Keratinocyte (primary cell): ENCODE data around the gene TREH. TPM values are rescaled to one million over a fixed set of nuclear protein-coding genes. Genes with fewer than 3 reads are reported as not detected.

Source experiments
- DNase-seq: peaks from one replicate; pipeline ENCODE4 v3.0.0-alpha.2; 2011; ENCODE audit warnings: low read depth, missing footprints, low spot score
- FAIRE-seq: peaks from 2 replicates; lab custom pipeline; 2011; peaks lifted over from hg19 to GRCh38; lab: Jason Lieb, UNC
- H2AFZ ChIP-seq: 2 replicates; pipeline ENCODE4 v1.6.0; 2012; ENCODE audit warnings: low read length, control low read depth, inconsistent platforms; ENCODE audit not compliant: control insufficient read depth
- H3K27ac ChIP-seq: 2 replicates; pipeline ENCODE4 v1.5.1; 2011; ENCODE audit warnings: low read length; ENCODE audit not compliant: control insufficient read depth, insufficient read depth
- H3K27me3 ChIP-seq: 3 replicates; pipeline ENCODE4 v1.6.0; 2011; ENCODE audit warnings: low read length; ENCODE audit not compliant: control insufficient read depth, insufficient read depth; ENCODE audit errors: extremely low read depth
- H3K36me3 ChIP-seq, 2 experiments: 2 replicates in 1 of 2; 3 replicates in 1 of 2; pipeline ENCODE4 v1.5.1; 2011; ENCODE audit warnings: low read length in 2 of 2, mild to moderate bottlenecking in 1 of 2; ENCODE audit not compliant: control insufficient read depth in 2 of 2, insufficient read depth in 2 of 2; ENCODE audit errors: extremely low read depth in 1 of 2
- H3K4me1 ChIP-seq: 3 replicates; pipeline ENCODE4 v1.5.1; 2011; ENCODE audit warnings: low read length; ENCODE audit not compliant: control insufficient read depth, insufficient read depth; ENCODE audit errors: extremely low read depth
- H3K4me2 ChIP-seq: 3 replicates; pipeline ENCODE4 v1.6.0; 2011; ENCODE audit warnings: low read depth, low read length; ENCODE audit not compliant: control insufficient read depth, insufficient read depth; ENCODE audit errors: extremely low read depth
- H3K4me3 ChIP-seq, 3 experiments: fragments of 200-600 bp in 1 of 3; sonication (generic) in 1 of 3; 2 replicates in 2 of 3; 3 replicates in 1 of 3; pipeline ENCODE4 v1.5.1; 2011 to 2016; ENCODE audit warnings: low read length in 3 of 3, mild to moderate bottlenecking in 3 of 3, control low read depth in 2 of 3, inconsistent platforms in 1 of 3, low read depth in 1 of 3, mixed read lengths in 1 of 3, mixed run types in 1 of 3, moderate library complexity in 1 of 3; ENCODE audit not compliant: control insufficient read depth in 2 of 3, insufficient read depth in 2 of 3; ENCODE audit errors: extremely low read depth in 1 of 3
- H3K79me2 ChIP-seq: 2 replicates; pipeline ENCODE4 v1.6.0; 2012; ENCODE audit warnings: low read length; ENCODE audit not compliant: control insufficient read depth, insufficient read depth
- H3K9ac ChIP-seq: 3 replicates; pipeline ENCODE4 v1.6.0; 2011; ENCODE audit warnings: low read length; ENCODE audit not compliant: control insufficient read depth, insufficient read depth; ENCODE audit errors: extremely low read depth
- H3K9me1 ChIP-seq: 3 replicates; pipeline ENCODE4 v1.6.0; 2011; ENCODE audit warnings: low read length; ENCODE audit not compliant: control insufficient read depth, insufficient read depth; ENCODE audit errors: extremely low read depth
- H3K9me3 ChIP-seq: 2 replicates; pipeline ENCODE4 v1.5.1; 2012; ENCODE audit warnings: low read depth, low read length; ENCODE audit not compliant: control insufficient read depth
- H4K20me1 ChIP-seq: 3 replicates; pipeline ENCODE4 v1.6.0; 2011; ENCODE audit warnings: low read length; ENCODE audit not compliant: control insufficient read depth, insufficient read depth; ENCODE audit errors: extremely low read depth
- CTCF ChIP-seq, 3 experiments: IDR thresholded peaks in 1 of 3; conservative IDR thresholded peaks in 1 of 3; optimal IDR thresholded peaks in 1 of 3; 2 replicates in 2 of 3; 3 replicates in 1 of 3; pipeline versions ENCODE3 to v1.5.1; 2011; ENCODE audit warnings: low read length in 3 of 3, mild to moderate bottlenecking in 3 of 3, moderate library complexity in 2 of 3, control low read depth in 1 of 3, inconsistent platforms in 1 of 3; ENCODE audit not compliant: insufficient read depth in 2 of 3; ENCODE audit errors: extremely low read depth in 1 of 3
- EZH2 ChIP-seq: IDR thresholded peaks from one replicate; pipeline ENCODE4 v1.6.1; 2012; ENCODE audit warnings: inconsistent platforms, mild to moderate bottlenecking, low read length, moderate library complexity
- dilution Hi-C: fragments of 300-500 bp; cut with MboI; formaldehyde crosslinking; loops from one replicate; pipeline ENCODE4 v1.7.0; 2020; ENCODE audit warnings: low sequenced_read_pairs; ENCODE audit not compliant: extremely low pct_ligation_motif_present
- polyA plus RNA-seq, 5 experiments: library from polyadenylated mRNA; depleted of rRNA in 3 of 5; stranded (reverse) in 3 of 5; stranded (forward) in 1 of 5; unstranded in 1 of 5; fragments of >200 nt; gene quantifications; 1 replicate in 1 of 5; 2 replicates in 3 of 5; 3 replicates in 1 of 5; pipeline versions ENCODE4 v1.2.1 to v1.2.3, GENCODE V29; 2011 to 2012; ENCODE audit warnings: missing spikeins in 2 of 5, low read depth in 1 of 5, low replicate concordance in 1 of 5

The TREH gene
- polyA plus RNA-seq, 1 donor (not counting 4 experiments of a cell fraction or from before 2014, with no cell fraction given) = not detected

GRCh38 chr11:118641397-118642019, 37.9 kb downstream of the TREH start:
- no peak overlapping the region for H3K27ac ChIP-seq
- H2AFZ ChIP-seq = no peak overlapping the region
- H3K4me3 ChIP-seq = no peak overlapping the region
- no peak overlapping the region for H3K9ac ChIP-seq
- peaks cover 32 to 36% of the 10 kb centered on the region in 2 experiments for H3K36me3 ChIP-seq
- peaks cover 13% of the 10 kb centered on the region for H3K4me1 ChIP-seq
- H3K9me3 ChIP-seq = no peaks in the 10 kb centered on the region
- H3K9me1 ChIP-seq = peaks cover 3% of the 10 kb centered on the region
- FAIRE-seq = peak; percentile 78
- TF ChIP-seq CTCF (optimal IDR thresholded peaks at IDR 0.05 in 1 of 3, IDR thresholded peaks at IDR 0.05 in 1 of 3, conservative IDR thresholded peaks at IDR 0.05 in 1 of 3; ENCODE audit: extremely low read depth in 1 of 3, insufficient read depth in 2 of 3, low read length in 3 of 3) = no peak
- no peak for TF ChIP-seq EZH2
- H3K79me2 ChIP-seq = no peaks in the 10 kb centered on the region
- dilution Hi-C loops = no loop called here
- no peak for DNase-seq
- no peaks in the 10 kb centered on the region for H3K27me3 ChIP-seq
- H3K4me2 ChIP-seq = peak overlapping the region; percentile 8
- no peaks in the 10 kb centered on the region for H4K20me1 ChIP-seq

- Histone ChIP-seq H3K4me2 (no peak overlapping the region), H4K20me1 (no peaks in the 10 kb centered on the region), H3K4me3 (no peak overlapping the region), H3K4me1 (peaks cover 13% of the 10 kb centered on the region), H3K9me3 (no peaks in the 10 kb centered on the region), H3K79me2 (no peaks in the 10 kb centered on the region), H3K36me3 (peaks cover 36 to 38% of the 10 kb centered on the region in 2 experiments), H3K9me1 (peaks cover 3% of the 10 kb centered on the region), H2AFZ (no peak overlapping the region), H3K27ac (no peak overlapping the region), H3K27me3 (no peaks in the 10 kb centered on the region), H3K9ac (no peak overlapping the region)
- DNase-seq (no peak), FAIRE-seq (no peak)
- dilution Hi-C loops = no loop called here
- TF ChIP-seq CTCF (optimal IDR thresholded peaks at IDR 0.05 in 1 of 3, IDR thresholded peaks at IDR 0.05 in 1 of 3, conservative IDR thresholded peaks at IDR 0.05 in 1 of 3; ENCODE audit: extremely low read depth in 1 of 3, insufficient read depth in 2 of 3, low read length in 3 of 3) (peak; percentile 61 to 68 (median 66)), EZH2 (no peak)
These were observed 38.9 kb downstream of the TREH start for GRCh38 chr11:118640332-118641154.
